Transverse colon (tissue), 4 donors: Measurements from ENCODE around the gene CDIP1. TPM values are rescaled to one million over a fixed set of nuclear protein-coding genes. Genes with fewer than 3 reads are reported as not detected.

ENCODE experiments used
- DNase-seq: peaks from one replicate; pipeline ENCODE4 v3.0.0-alpha.2; 2019
- H3K27ac ChIP-seq, 4 donors: fragments of 200-600 bp; sonication (generic); 2 replicates each; pipeline ENCODE4 v1.5.1; 2016 to 2018; ENCODE audit warnings: inconsistent platforms in 4 of 4
- H3K27me3 ChIP-seq: fragments of 200-600 bp; sonication (generic); 2 replicates; pipeline ENCODE4 v1.5.1; 2017; ENCODE audit warnings: inconsistent platforms
- H3K36me3 ChIP-seq, 4 donors: fragments of 200-600 bp; sonication (generic); 2 replicates each; pipeline ENCODE4 v1.5.1; 2017 to 2019; ENCODE audit warnings: inconsistent platforms in 4 of 4
- H3K4me1 ChIP-seq, 4 donors: fragments of 200-600 bp; sonication (generic); 2 replicates each; pipeline ENCODE4 v1.5.1; 2017 to 2020; ENCODE audit warnings: inconsistent platforms in 4 of 4
- H3K4me3 ChIP-seq, 4 donors: fragments of 200-600 bp; sonication (generic); 1 replicate in 1 of 4; 2 replicates in 3 of 4; pipeline versions ENCODE4 v1.5.1 to v1.6.1; 2017 to 2019; ENCODE audit warnings: inconsistent platforms in 4 of 4
- H3K9me3 ChIP-seq, 2 donors: fragments of 200-600 bp; sonication (generic); 2 replicates each; pipeline ENCODE4 v1.5.1; 2017 to 2019; ENCODE audit warnings: inconsistent platforms in 2 of 2
- EP300 ChIP-seq: sonication (generic); formaldehyde crosslinking; IDR thresholded peaks from one replicate; pipeline ENCODE4 v1.6.1; 2017; ENCODE audit warnings: antibody characterized with exemption, low read depth
- POLR2A ChIP-seq: fragments of 450-650 bp; IDR thresholded peaks from one replicate; pipeline ENCODE4 v1.6.1; 2016; ENCODE audit warnings: antibody characterized with exemption, mild to moderate bottlenecking, moderate library complexity
- POLR2AphosphoS5 ChIP-seq, 3 donors: sonication (generic); formaldehyde crosslinking; IDR thresholded peaks; one replicate each; pipeline ENCODE4 v1.6.1; 2016; ENCODE audit warnings: antibody characterized with exemption in 3 of 3
- WGBS, 2 donors: methylation state at CpG; one replicate each; pipeline ENCODE4 v1.1.5; 2018; ENCODE audit warnings: low coverage in 1 of 2; 5-methylcytosine and 5-hydroxymethylcytosine counted together
- in situ Hi-C, 4 donors: fragments of 200-750 bp; cut with MboI; loops; one replicate each; pipeline versions ENCODE4 v1.15.0 to v1.15.1; 2017; ENCODE audit warnings: low sequenced_read_pairs in 3 of 4, low pct_ligation_motif_present in 1 of 4, low pct_unique_long_range_greater_than_20kb in 1 of 4
- intact Hi-C: fragments of 100-400 bp; cut with DNase I; formaldehyde crosslinking; loops from one replicate; pipeline ENCODE4 v1.15.1; 2023; ENCODE audit warnings: low total_unique reads
- total RNA-seq, 4 donors: library from RNA; depleted of rRNA; stranded (reverse); fragments of >200 nt; gene quantifications; one replicate each; pipeline ENCODE4 v1.1.0, GENCODE V29; 2016
- TF ChIP-seq, protein P1 (sequence below), 5 experiments: fragments of 200-600 bp in 3 of 5; fragments of 450-650 bp in 2 of 5; sonication (generic) in 3 of 5; IDR thresholded peaks; 1 replicate in 2 of 5; 2 replicates in 3 of 5; pipeline ENCODE4 v1.5.1; 2016 to 2017; ENCODE audit warnings: antibody characterized with exemption in 5 of 5, inconsistent platforms in 3 of 5, mild to moderate bottlenecking in 2 of 5, moderate library complexity in 1 of 5

Gene CDIP1
- total RNA-seq, 4 donors from 2014 or later, result 8.8 to 29.5 (median 19.0) TPM

DNA sequence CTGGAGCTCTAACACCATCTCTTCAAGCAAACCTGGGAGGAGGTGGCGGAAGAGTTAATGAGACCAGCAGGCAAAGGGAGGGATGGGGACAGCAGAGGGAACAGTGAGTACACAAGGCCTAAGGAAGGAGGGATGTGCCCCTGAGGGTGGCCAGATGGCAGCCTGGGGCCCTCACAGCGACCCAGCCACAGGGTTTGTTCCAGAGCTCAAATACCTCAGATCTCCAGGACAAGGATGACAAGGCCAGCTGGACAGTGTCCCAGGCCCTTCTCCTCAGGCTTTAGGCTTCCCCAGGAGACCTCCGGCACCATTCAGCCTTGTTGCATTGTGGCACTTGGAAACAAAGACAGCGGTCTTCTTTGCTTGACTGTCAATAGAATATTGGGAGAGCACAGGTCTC lies 14.9 kb downstream of the CDIP1 start:
- TF ChIP-seq, protein P1, sequence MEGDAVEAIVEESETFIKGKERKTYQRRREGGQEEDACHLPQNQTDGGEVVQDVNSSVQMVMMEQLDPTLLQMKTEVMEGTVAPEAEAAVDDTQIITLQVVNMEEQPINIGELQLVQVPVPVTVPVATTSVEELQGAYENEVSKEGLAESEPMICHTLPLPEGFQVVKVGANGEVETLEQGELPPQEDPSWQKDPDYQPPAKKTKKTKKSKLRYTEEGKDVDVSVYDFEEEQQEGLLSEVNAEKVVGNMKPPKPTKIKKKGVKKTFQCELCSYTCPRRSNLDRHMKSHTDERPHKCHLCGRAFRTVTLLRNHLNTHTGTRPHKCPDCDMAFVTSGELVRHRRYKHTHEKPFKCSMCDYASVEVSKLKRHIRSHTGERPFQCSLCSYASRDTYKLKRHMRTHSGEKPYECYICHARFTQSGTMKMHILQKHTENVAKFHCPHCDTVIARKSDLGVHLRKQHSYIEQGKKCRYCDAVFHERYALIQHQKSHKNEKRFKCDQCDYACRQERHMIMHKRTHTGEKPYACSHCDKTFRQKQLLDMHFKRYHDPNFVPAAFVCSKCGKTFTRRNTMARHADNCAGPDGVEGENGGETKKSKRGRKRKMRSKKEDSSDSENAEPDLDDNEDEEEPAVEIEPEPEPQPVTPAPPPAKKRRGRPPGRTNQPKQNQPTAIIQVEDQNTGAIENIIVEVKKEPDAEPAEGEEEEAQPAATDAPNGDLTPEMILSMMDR (IDR thresholded peaks at IDR 0.05), result no peak
- TF ChIP-seq POLR2AphosphoS5 (IDR thresholded peaks at IDR 0.05), result no peak
- no peak for TF ChIP-seq EP300
- TF ChIP-seq POLR2A, result no peak
- Histone ChIP-seq H3K9me3 (no peaks in the 10 kb centered on the region), H3K36me3 (no peaks in the 10 kb centered on the region), H3K27me3 (no peaks in the 10 kb centered on the region), H3K4me3 (no peak overlapping the region), H3K4me1 (peaks cover 0 to 7% (median 0%) of the 10 kb centered on the region in 4 donors), H3K27ac (no peak overlapping the region)
- WGBS, 2 donors, result 95 to 100% methylated on average over 1 to 4 of the region's 4 CpGs
- no peak for DNase-seq
- intact Hi-C loops (no loop called here), in situ Hi-C loops (no loop called here)

DNA sequence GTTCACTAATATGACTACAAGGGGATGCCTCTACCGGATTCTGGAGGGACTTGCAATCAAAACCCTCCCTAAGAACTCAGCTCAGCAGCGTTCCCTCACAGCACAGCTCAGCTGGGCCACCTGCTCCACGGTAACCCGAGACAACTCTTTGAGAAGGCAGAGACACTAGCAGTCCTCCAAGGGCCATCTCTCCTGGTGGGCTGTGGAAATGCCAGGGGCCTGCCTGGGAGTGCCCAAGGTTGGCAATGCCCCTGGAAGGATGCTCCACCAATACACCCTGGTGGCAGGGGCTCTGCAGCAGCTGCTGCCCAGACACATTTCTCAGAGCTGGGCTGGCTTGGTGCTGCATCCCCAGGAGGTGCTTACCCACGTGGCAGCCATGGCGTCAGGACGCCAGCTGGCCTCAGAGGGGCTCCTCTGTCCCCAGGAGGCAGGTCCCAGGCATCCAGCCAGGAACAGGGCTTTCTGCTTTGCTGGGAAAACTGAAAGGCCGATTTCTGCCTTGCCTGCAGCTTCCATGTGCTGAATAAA lies 16.5 kb downstream of the CDIP1 start:
- in situ Hi-C loops (no loop called here), intact Hi-C loops (no loop called here)
- Histone ChIP-seq H3K4me1 (peaks cover 0 to 7% (median 0%) of the 10 kb centered on the region in 4 donors), H3K27me3 (no peaks in the 10 kb centered on the region), H3K4me3 (no peak overlapping the region), H3K9me3 (no peaks in the 10 kb centered on the region), H3K27ac (no peak overlapping the region), H3K36me3 (no peaks in the 10 kb centered on the region)
- TF ChIP-seq, protein P1 (IDR thresholded peaks at IDR 0.05), result no peak
- TF ChIP-seq POLR2A (no peak), EP300 (no peak), POLR2AphosphoS5 (IDR thresholded peaks at IDR 0.05) (no peak)
- no peak for DNase-seq
- WGBS, 2 donors, result 65% methylated on average over 6 of the region's 8 CpGs; no CpG with 5 or more reads in 1 of the 2 donors

DNA sequence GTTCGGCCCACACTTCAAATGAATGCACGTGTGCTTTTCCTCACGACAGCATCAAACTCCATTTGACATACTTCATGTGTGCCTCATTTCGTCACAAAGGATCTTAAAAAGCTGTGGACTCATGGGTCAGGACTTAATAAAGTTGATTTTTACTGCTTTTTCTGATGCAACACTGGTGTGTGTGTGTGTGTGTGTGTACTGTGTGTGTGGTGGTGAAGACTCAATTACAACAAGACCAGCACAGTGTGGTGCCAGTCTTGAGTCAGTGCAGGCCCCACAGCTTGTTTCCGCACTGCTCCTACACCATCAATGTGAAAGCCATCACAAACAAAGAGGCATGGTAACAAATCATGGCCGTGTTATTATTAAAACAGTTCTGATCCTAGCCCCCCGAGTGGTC lies 17.7 kb downstream of the CDIP1 start:
- in situ Hi-C loops, result no loop called here
- no peak overlapping the region for H3K27ac ChIP-seq

DNA sequence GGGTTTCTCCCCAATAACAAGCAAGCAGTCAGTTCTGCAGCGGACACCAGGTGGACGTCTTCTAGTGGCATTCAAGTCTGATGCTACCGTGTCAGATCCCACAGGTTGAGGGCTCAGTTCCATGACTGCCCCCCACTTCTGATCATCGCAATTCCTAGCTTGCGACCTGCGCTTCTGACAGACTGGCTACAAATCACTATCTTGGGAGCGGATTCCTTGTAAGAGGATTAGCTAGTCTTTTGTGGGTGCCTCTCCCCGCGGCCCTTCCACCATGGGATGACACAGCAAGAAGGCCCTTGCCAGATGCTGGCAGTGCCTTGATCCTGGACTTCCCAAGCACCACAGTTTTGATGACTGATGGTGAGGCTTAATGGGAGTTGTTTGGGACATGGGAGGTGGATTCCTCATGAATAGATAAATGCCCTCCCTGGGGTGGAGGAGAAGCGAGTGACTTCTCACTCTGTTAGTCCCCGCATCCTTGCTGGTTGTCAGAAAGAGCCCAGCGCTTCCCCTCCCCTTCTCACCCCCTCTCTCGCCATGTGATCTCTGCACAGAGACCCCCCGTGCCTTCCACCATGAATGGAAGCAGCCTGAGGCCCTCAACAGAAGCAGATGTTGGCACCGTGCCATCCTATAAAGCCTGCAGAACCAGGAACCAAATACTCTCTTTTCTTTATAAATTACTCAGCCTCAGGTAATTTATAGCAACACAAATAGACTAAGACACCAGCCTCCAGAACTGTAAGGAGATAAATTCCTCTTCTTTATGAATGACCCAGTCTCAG lies 19.1 kb downstream of the CDIP1 start:
- Histone ChIP-seq H3K27ac (no peak overlapping the region), H3K4me1 (peaks cover 3 to 20% (median 13%) of the 10 kb centered on the region in 4 donors), H3K36me3 (no peaks in the 10 kb centered on the region), H3K9me3 (no peaks in the 10 kb centered on the region), H3K4me3 (no peak overlapping the region), H3K27me3 (no peaks in the 10 kb centered on the region)
- 88% methylated on average over 15 of the region's 15 CpGs; no CpG with 5 or more reads in 1 of the 2 donors for WGBS, 2 donors
- intact Hi-C loops (no loop called here), in situ Hi-C loops (no loop called here)
- TF ChIP-seq POLR2A, result no peak
- DNase-seq, result no peak

More for the DNA sequence above, 17.7 kb downstream of the CDIP1 start:
- Histone ChIP-seq H3K4me3 (no peak overlapping the region), H3K9me3 (no peaks in the 10 kb centered on the region), H3K36me3 (no peaks in the 10 kb centered on the region), H3K27me3 (no peaks in the 10 kb centered on the region), H3K4me1 (peaks cover 0 to 12% (median 4%) of the 10 kb centered on the region in 4 donors)
- intact Hi-C loops, result no loop called here
- DNase-seq, result no peak
- TF ChIP-seq EP300 (no peak), POLR2AphosphoS5 (IDR thresholded peaks at IDR 0.05) (no peak), POLR2A (no peak)
- TF ChIP-seq, protein P1 (IDR thresholded peaks at IDR 0.05), result no peak
- 78 to 84% methylated on average over 4 to 7 of the region's 7 CpGs for WGBS, 2 donors
